DOHH2 (cell line): Measurements from ENCODE around the gene TMEM30A.

ENCODE experiments used
- CTCF ChIP-seq: fragments of 200-600 bp; sonication (generic); IDR thresholded peaks from one replicate; pipeline ENCODE4 v1.5.1; 2014; ENCODE audit warnings: antibody characterized with exemption, mild to moderate bottlenecking, low read depth, low read length; ENCODE audit not compliant: poor library complexity, severe bottlenecking
- EZH2phosphoT487 ChIP-seq: fragments of 200-600 bp; sonication (generic); IDR thresholded peaks from 2 replicates; pipeline ENCODE4 v1.6.1; 2017; ENCODE audit warnings: borderline replicate concordance, mild to moderate bottlenecking, antibody characterized with exemption, low read length, moderate library complexity, mixed read lengths

GRCh38 chr6:75318900-75319299 lies 34.3 kb upstream of the TMEM30A start:
- TF ChIP-seq CTCF (no peak), EZH2phosphoT487 (no peak)
